GM10248 (cell line): Measurements from ENCODE around the gene RECQL5.
A peak's percentile ranks its signal among the peaks of the same experiment; 100 is the strongest.

Experiments used
- CTCF ChIA-PET: fragments of 300-600 bp; sonication (Branson Sonifier 250); formaldehyde crosslinking; extraction: SDS; loops from one replicate; lab custom pipeline; 2021; ENCODE audit warnings: antibody characterized with exemption; lab: Yijun Ruan, JAX
- POLR2A ChIA-PET: fragments of 350-650 bp; sonication (Branson Sonifier 250); formaldehyde crosslinking; extraction: SDS; loops from one replicate; lab custom pipeline; 2020; ENCODE audit warnings: antibody characterized with exemption; lab: Yijun Ruan, JAX
- DNase-seq: peaks from one replicate; pipeline ENCODE4 v3.0.0; 2012; ENCODE audit errors: extremely low spot score
- CTCF ChIP-seq: IDR thresholded peaks from 2 replicates; pipeline ENCODE4 v1.5.1; 2012; ENCODE audit warnings: mild to moderate bottlenecking, low read depth; ENCODE audit errors: extremely low read depth, missing control alignments, control extremely low read depth

The RECQL5 gene

GRCh38 chr17:75670868-75671267 lies 3.9 kb upstream of the RECQL5 start:
- no peak for TF ChIP-seq CTCF
- POLR2A ChIA-PET, result no interaction called here
- CTCF ChIA-PET, result interaction anchor here (1.0 to 27.0 kb wide), 5 partner anchors 10 to 79 kb away, joined by 3 to 424 read pairs (median 8); partner anchors contain the start of gene SMIM5
- DNase-seq, result no peak

GRCh38 chr17:75668489-75668888 lies 1.5 kb upstream of the RECQL5 start:
- CTCF ChIA-PET, result interaction anchor here (1.2 to 3.9 kb wide), 4 partner anchors 13 to 85 kb away, joined by 3 to 23 read pairs (median 18); partner anchors contain the start of gene SMIM5
- POLR2A ChIA-PET, result no interaction called here
- no peak for TF ChIP-seq CTCF
- no peak for DNase-seq

- POLR2A ChIA-PET, result no interaction called here
- CTCF ChIA-PET, result interaction anchor here (1.2 to 3.9 kb wide), 6 partner anchors 14 to 85 kb away, joined by 3 to 23 read pairs (median 14); partner anchors contain the start of gene SMIM5
- TF ChIP-seq CTCF, result no peak
- DNase-seq, result no peak
Measured at GRCh38 chr17:75667825-75668224, 871 bp upstream of the RECQL5 start.

GRCh38 chr17:75665981-75666380 lies 973 bp downstream of the RECQL5 start:
- no peak for DNase-seq
- ChIA-PET CTCF (interaction anchor here (0.9 to 3.9 kb wide), 9 partner anchors 8 to 87 kb away, joined by 3 to 23 read pairs (median 11); partner anchors contain the start of gene SMIM5), POLR2A (no interaction called here)
- no peak for TF ChIP-seq CTCF

- ChIA-PET CTCF (interaction anchor here (1.0 to 1.8 kb wide), 3 partner anchors 11 to 31 kb away, joined by 3 to 5 read pairs (median 3); partner anchors contain the start of gene SMIM5), POLR2A (interaction anchor here (0.6 to 0.7 kb wide), 2 partner anchors 87 to 519 kb away, joined by 3 to 5 read pairs; no protein-coding TSS in a partner anchor)
- DNase-seq, result peak; percentile 70
- TF ChIP-seq CTCF, result no peak
Measured at GRCh38 chr17:75664099-75664549, 2.8 kb downstream of the RECQL5 start.

GRCh38 chr17:75662511-75662910 lies 4.4 kb downstream of the RECQL5 start:
- TF ChIP-seq CTCF, result no peak
- POLR2A ChIA-PET, result interaction anchor here (1.1 kb wide), 1 partner anchor 90 kb away, joined by 3 read pairs; no protein-coding TSS in a partner anchor
- DNase-seq, result no peak
- CTCF ChIA-PET, result interaction anchor here (1.0 to 23.7 kb wide), 7 partner anchors 10 to 87 kb away, joined by 3 to 463 read pairs (median 10); partner anchors contain the start of gene SMIM5
